WTC11 (cell line): ENCODE results near the gene SPOP. TPM values are rescaled to one million over a fixed set of nuclear protein-coding genes. Genes with fewer than 3 reads are reported as not detected.
"Not testable (repeated sequence)": the region's sequence is repeated elsewhere in the genome, so short reads cannot be mapped to it uniquely, and the experiment has no call there.

Experiments used
- ATAC-seq: fragments of 200-7000 bp; cut with Tn5 transposase; 2 replicates; pipeline ENCODE4 v1.10.0; 2021; ENCODE audit warnings: mild to moderate bottlenecking, moderate library complexity
- CTCF ChIA-PET: fragments of 300-600 bp; sonication (Branson Sonifier 250); formaldehyde crosslinking; loops from one replicate; lab custom pipeline; 2021; ENCODE audit warnings: antibody characterized with exemption; lab: Charles Lee
- POLR2A ChIA-PET: fragments of 350-600 bp; sonication (Branson Sonifier 250); formaldehyde crosslinking; loops from one replicate; lab custom pipeline; 2021; ENCODE audit warnings: antibody characterized with exemption; lab: Charles Lee
- DNase-seq: peaks from one replicate; pipeline ENCODE4 v3.0.0; 2021; ENCODE audit warnings: low spot score
- H3K27ac Mint-ChIP-seq: 2 replicates; pipeline ENCODE4 v1.8.0; 2021; ENCODE audit warnings: mixed read lengths
- H3K27me3 Mint-ChIP-seq: 2 replicates; pipeline ENCODE4 v1.8.0; 2021; ENCODE audit warnings: low read depth, mild to moderate bottlenecking, moderate library complexity, mixed read lengths
- H3K36me3 Mint-ChIP-seq: 2 replicates; pipeline ENCODE4 v1.8.0; 2021; ENCODE audit warnings: mixed read lengths
- H3K4me1 Mint-ChIP-seq: 2 replicates; pipeline ENCODE4 v1.8.0; 2022; ENCODE audit warnings: mixed read lengths
- H3K4me3 Mint-ChIP-seq: 2 replicates; pipeline ENCODE4 v1.8.0; 2021; ENCODE audit warnings: mild to moderate bottlenecking, moderate library complexity, mixed read lengths
- H3K9me3 Mint-ChIP-seq: 2 replicates; pipeline ENCODE4 v1.8.0; 2021; ENCODE audit warnings: mixed read lengths
- ARID4B ChIP-seq: sonication (generic); formaldehyde crosslinking; IDR thresholded peaks from 2 replicates; pipeline ENCODE4 v1.8.0; 2023; ENCODE audit warnings: missing genetic modification reagents, mild to moderate bottlenecking, borderline replicate concordance
- ATF2 ChIP-seq: sonication (generic); formaldehyde crosslinking; IDR thresholded peaks from 2 replicates; pipeline ENCODE4 v1.8.1; 2022; ENCODE audit warnings: low read depth, missing genetic modification reagents, borderline replicate concordance
- CBFB ChIP-seq: sonication (generic); formaldehyde crosslinking; IDR thresholded peaks from 2 replicates; pipeline ENCODE4 v1.8.1; 2022; ENCODE audit warnings: mild to moderate bottlenecking, low read depth, missing genetic modification reagents
- CREB1 ChIP-seq: sonication (generic); formaldehyde crosslinking; IDR thresholded peaks from 2 replicates; pipeline ENCODE4 v1.8.0; 2023; ENCODE audit warnings: mild to moderate bottlenecking, missing genetic modification reagents
- CTCF ChIP-seq: fragments of 200-600 bp; IDR thresholded peaks from 2 replicates; pipeline ENCODE4 v1.8.0; 2022; ENCODE audit warnings: antibody characterized with exemption
- ELF4 ChIP-seq: sonication (generic); formaldehyde crosslinking; IDR thresholded peaks from 2 replicates; pipeline ENCODE4 v1.8.1; 2022; ENCODE audit warnings: low read depth, mild to moderate bottlenecking, moderate library complexity, missing genetic modification reagents
- ESRRA ChIP-seq: sonication (generic); formaldehyde crosslinking; IDR thresholded peaks from 2 replicates; pipeline ENCODE4 v1.8.1; 2022; ENCODE audit warnings: mild to moderate bottlenecking, missing genetic modification reagents, borderline replicate concordance
- ETV6 ChIP-seq: sonication (generic); formaldehyde crosslinking; IDR thresholded peaks from 2 replicates; pipeline ENCODE4 v1.8.1; 2022; ENCODE audit warnings: mild to moderate bottlenecking, missing genetic modification reagents
- FOXK1 ChIP-seq: sonication (generic); formaldehyde crosslinking; IDR thresholded peaks from 2 replicates; pipeline ENCODE4 v1.8.0; 2022; ENCODE audit warnings: mild to moderate bottlenecking, moderate library complexity, missing genetic modification reagents
- HMGA2 ChIP-seq: fragments of 250-450 bp; sonication (Bioruptor Pico); IDR thresholded peaks from 2 replicates; pipeline ENCODE4 v1.4.0; 2021; ENCODE audit warnings: mild to moderate bottlenecking, moderate library complexity
- OVOL2 ChIP-seq: fragments of 250-450 bp; sonication (Bioruptor Pico); IDR thresholded peaks from 2 replicates; pipeline ENCODE4 v1.9.0; 2021; ENCODE audit warnings: mild to moderate bottlenecking, borderline replicate concordance
- SOX15 ChIP-seq: fragments of 250-450 bp; sonication (Bioruptor Pico); IDR thresholded peaks from 2 replicates; pipeline ENCODE4 v1.9.0; 2021; ENCODE audit warnings: mild to moderate bottlenecking
- ZBTB21 ChIP-seq: sonication (generic); formaldehyde crosslinking; IDR thresholded peaks from 2 replicates; pipeline ENCODE4 v1.8.1; 2023; ENCODE audit warnings: mild to moderate bottlenecking, missing genetic modification reagents, borderline replicate concordance
- ZBTB43 ChIP-seq: sonication (generic); formaldehyde crosslinking; IDR thresholded peaks from 2 replicates; pipeline ENCODE4 v1.8.1; 2023; ENCODE audit warnings: mild to moderate bottlenecking, missing genetic modification reagents
- ZNF232 ChIP-seq: sonication (generic); formaldehyde crosslinking; IDR thresholded peaks from 2 replicates; pipeline ENCODE4 v1.8.0; 2022; ENCODE audit warnings: mild to moderate bottlenecking, missing genetic modification reagents
- total RNA-seq: library from RNA; stranded (reverse); gene quantifications from 3 replicates; pipeline ENCODE4 v1.2.3, GENCODE V29; 2021

SPOP gene
- total RNA-seq, 1 experiment from 2014 or later: 19.2 TPM

GRCh38 chr17:49551221-49552069, 126.5 kb downstream of the SPOP start (continued):
- no peak for TF ChIP-seq ELF4 (CRISPR knock-in tag)

GRCh38 chr17:49550764-49551163, 127.1 kb downstream of the SPOP start:
- ATAC-seq, H3K4me3 Mint-ChIP-seq, POLR2A ChIA-PET, H3K36me3 Mint-ChIP-seq, H3K27me3 Mint-ChIP-seq, H3K27ac Mint-ChIP-seq, DNase-seq, H3K9me3 Mint-ChIP-seq: not testable (repeated sequence)
- CTCF ChIA-PET: interaction anchor here (0.7 to 1.9 kb wide), 4 partner anchors 17 to 142 kb away, joined by 3 to 4 read pairs (median 4); no protein-coding TSS in a partner anchor
- H3K4me1 Mint-ChIP-seq: peaks cover 18% of the 10 kb centered on the region

GRCh38 chr17:49549691-49550678, 127.9 kb downstream of the SPOP start:
- CTCF ChIA-PET: interaction anchor here (0.7 to 1.9 kb wide), 5 partner anchors 52 to 142 kb away, joined by 3 to 5 read pairs (median 4); no protein-coding TSS in a partner anchor
- TF ChIP-seq HMGA2 (CRISPR knock-in tag) (no peak), CTCF (no peak)
- TF ChIP-seq, all 79 proteins: peak for 0
- H3K9me3 Mint-ChIP-seq: no peaks in the 10 kb centered on the region
- ATAC-seq: no peak
- POLR2A ChIA-PET: no interaction called here
- no peak for DNase-seq
- H3K27me3 Mint-ChIP-seq: peaks cover 5% of the 10 kb centered on the region; the same call in 1 of the 2 replicates
- H3K36me3 Mint-ChIP-seq: no peaks in the 10 kb centered on the region
- H3K4me1 Mint-ChIP-seq: peaks cover 23% of the 10 kb centered on the region
- H3K4me3 Mint-ChIP-seq: no peak overlapping the region
- H3K27ac Mint-ChIP-seq: no peak overlapping the region

- ATAC-seq (no peak), DNase-seq (no peak)
- Mint-ChIP-seq H3K4me3 (no peak overlapping the region), H3K27me3 (peaks cover 5% of the 10 kb centered on the region; the same call in 1 of the 2 replicates), H3K27ac (no peak overlapping the region), H3K4me1 (peaks cover 25% of the 10 kb centered on the region), H3K9me3 (peaks cover under 1% of the 10 kb centered on the region), H3K36me3 (no peaks in the 10 kb centered on the region)
- ChIA-PET POLR2A (no interaction called here), CTCF (interaction anchor here (1.2 kb wide), 1 partner anchor 51 kb away, joined by 3 read pairs; no protein-coding TSS in a partner anchor)
- no peak for TF ChIP-seq ZBTB21 (CRISPR knock-in tag)
- TF ChIP-seq CTCF: no peak
- no peak for TF ChIP-seq ARID4B (CRISPR knock-in tag)
- TF ChIP-seq OVOL2: no peak
- no peak for TF ChIP-seq ZNF232 (CRISPR knock-in tag)
- TF ChIP-seq ETV6 (CRISPR knock-in tag): no peak
- TF ChIP-seq ESRRA: no peak
- no peak for TF ChIP-seq ZBTB43 (CRISPR knock-in tag)
- no peak for TF ChIP-seq FOXK1 (CRISPR knock-in tag)
- no peak for TF ChIP-seq CBFB
- no peak for TF ChIP-seq SOX15 (CRISPR knock-in tag)
- TF ChIP-seq CREB1 (CRISPR knock-in tag): no peak
- no peak for TF ChIP-seq ATF2 (CRISPR knock-in tag)
Observed at GRCh38 chr17:49549311-49549605, 128.6 kb downstream of the SPOP start.
